Jurkat, Clone E6-1 (cell line): ENCODE data around the gene TRMU.
A peak's percentile ranks its signal among the peaks of the same experiment; 100 is the strongest.

Experiments
- DNase-seq: peaks from one replicate; pipeline ENCODE4 v3.0.0-alpha.2; 2011; ENCODE audit warnings: low read depth, low spot score
- H3K4me3 ChIP-seq: 2 replicates; pipeline ENCODE4 v1.5.1; 2011; ENCODE audit warnings: mild to moderate bottlenecking, low read length, control low read depth, moderate library complexity

TRMU gene

GRCh38 chr22:46328797-46329196 lies 6.7 kb upstream of the TRMU start:
- no peak overlapping the region for H3K4me3 ChIP-seq
- DNase-seq: no peak

GRCh38 chr22:46329616-46330015 lies 5.9 kb upstream of the TRMU start:
- no peak for DNase-seq
- no peak overlapping the region for H3K4me3 ChIP-seq

- H3K4me3 ChIP-seq: no peak overlapping the region
- no peak for DNase-seq
Observed at GRCh38 chr22:46330426-46330825, 5.1 kb upstream of the TRMU start.

GRCh38 chr22:46331496-46331895 lies 4.0 kb upstream of the TRMU start:
- no peak overlapping the region for H3K4me3 ChIP-seq
- no peak for DNase-seq

GRCh38 chr22:46336119-46337078 lies 885 bp downstream of the TRMU start:
- DNase-seq: no peak
- peak overlapping the region; percentile 89 for H3K4me3 ChIP-seq

GRCh38 chr22:46337870-46338269 lies 2.4 kb downstream of the TRMU start:
- H3K4me3 ChIP-seq: no peak overlapping the region

GRCh38 chr22:46338636-46339035 lies 3.1 kb downstream of the TRMU start:
- DNase-seq: no peak
- H3K4me3 ChIP-seq: no peak overlapping the region

More at GRCh38 chr22:46337870-46338269, 2.4 kb downstream of the TRMU start:
- DNase-seq: no peak

- H3K4me3 ChIP-seq: no peak overlapping the region
- DNase-seq: no peak
Observed at GRCh38 chr22:46339956-46340355, 4.4 kb downstream of the TRMU start.

- no peak overlapping the region for H3K4me3 ChIP-seq
- no peak for DNase-seq
Observed at GRCh38 chr22:46340676-46341075, 5.2 kb downstream of the TRMU start.

- no peak for DNase-seq
- H3K4me3 ChIP-seq: no peak overlapping the region
Observed at GRCh38 chr22:46346680-46347405, 11.3 kb downstream of the TRMU start.

GRCh38 chr22:46347646-46348045 lies 12.1 kb downstream of the TRMU start:
- no peak for DNase-seq
- no peak overlapping the region for H3K4me3 ChIP-seq

- no peak for DNase-seq
- H3K4me3 ChIP-seq: no peak overlapping the region
Observed at GRCh38 chr22:46348099-46348695, 12.7 kb downstream of the TRMU start.

- DNase-seq: no peak
- no peak overlapping the region for H3K4me3 ChIP-seq
Observed at GRCh38 chr22:46349238-46349637, 13.7 kb downstream of the TRMU start.

- no peak for DNase-seq
- no peak overlapping the region for H3K4me3 ChIP-seq
Observed at GRCh38 chr22:46349681-46350080, 14.2 kb downstream of the TRMU start.

- H3K4me3 ChIP-seq: no peak overlapping the region
Observed at GRCh38 chr22:46350121-46350520, 14.6 kb downstream of the TRMU start.

GRCh38 chr22:46350646-46351045 lies 15.1 kb downstream of the TRMU start:
- DNase-seq: no peak
- H3K4me3 ChIP-seq: no peak overlapping the region

More at GRCh38 chr22:46350121-46350520, 14.6 kb downstream of the TRMU start:
- no peak for DNase-seq

- no peak overlapping the region for H3K4me3 ChIP-seq
- no peak for DNase-seq
Observed at GRCh38 chr22:46351131-46351735, 15.7 kb downstream of the TRMU start.

GRCh38 chr22:46351767-46352166 lies 16.3 kb downstream of the TRMU start:
- no peak for DNase-seq
- no peak overlapping the region for H3K4me3 ChIP-seq

GRCh38 chr22:46352276-46352675 lies 16.8 kb downstream of the TRMU start:
- no peak overlapping the region for H3K4me3 ChIP-seq
- no peak for DNase-seq
